GM13977 (cell line): ENCODE measurements around the gene SFTPA1.
"Not testable (repeated sequence)": the region's sequence is repeated elsewhere in the genome, so short reads cannot be mapped to it uniquely, and the experiment has no call there.

Experiments
- DNase-seq: peaks from one replicate; pipeline ENCODE4 v3.0.0; 2012; ENCODE audit warnings: low spot score
- in situ Hi-C: fragments of 300-500 bp; cut with MboI; formaldehyde crosslinking; loops from one replicate; pipeline ENCODE4 v1.12.0; 2022; ENCODE audit warnings: low sequenced_read_pairs, low pct_unique_long_range_greater_than_20kb, mixed read lengths, inconsistent platforms; ENCODE audit not compliant: unreplicated experiment
- TF ChIP-seq, protein P1 (sequence below): IDR thresholded peaks from 2 replicates; pipeline ENCODE4 v1.5.1; 2012; ENCODE audit warnings: mild to moderate bottlenecking, control low read depth; ENCODE audit not compliant: insufficient read depth; ENCODE audit errors: extremely low read depth, missing control alignments

The SFTPA1 gene

DNA sequence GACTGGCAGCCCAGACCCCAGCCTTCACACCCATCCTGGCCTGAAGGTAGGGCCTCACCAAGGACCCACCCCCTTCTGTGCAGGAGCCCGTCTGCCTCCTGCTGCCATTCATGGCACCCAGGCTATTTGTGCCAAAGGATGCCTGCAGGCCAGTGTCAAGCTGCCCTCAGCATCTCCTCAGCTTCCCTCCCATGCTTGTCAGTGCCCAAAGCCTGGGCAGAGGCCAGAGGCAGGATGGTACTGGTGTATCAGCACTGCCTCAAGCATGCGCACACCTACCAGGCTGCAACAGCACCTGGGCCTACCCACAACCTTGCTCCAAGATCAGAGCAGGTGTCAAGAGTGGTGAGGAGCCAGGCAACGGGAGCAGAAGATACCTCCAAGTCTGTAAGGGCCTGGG, 27.6 kb downstream of the SFTPA1 start:
- in situ Hi-C loops = no loop called here
- TF ChIP-seq, protein P1, sequence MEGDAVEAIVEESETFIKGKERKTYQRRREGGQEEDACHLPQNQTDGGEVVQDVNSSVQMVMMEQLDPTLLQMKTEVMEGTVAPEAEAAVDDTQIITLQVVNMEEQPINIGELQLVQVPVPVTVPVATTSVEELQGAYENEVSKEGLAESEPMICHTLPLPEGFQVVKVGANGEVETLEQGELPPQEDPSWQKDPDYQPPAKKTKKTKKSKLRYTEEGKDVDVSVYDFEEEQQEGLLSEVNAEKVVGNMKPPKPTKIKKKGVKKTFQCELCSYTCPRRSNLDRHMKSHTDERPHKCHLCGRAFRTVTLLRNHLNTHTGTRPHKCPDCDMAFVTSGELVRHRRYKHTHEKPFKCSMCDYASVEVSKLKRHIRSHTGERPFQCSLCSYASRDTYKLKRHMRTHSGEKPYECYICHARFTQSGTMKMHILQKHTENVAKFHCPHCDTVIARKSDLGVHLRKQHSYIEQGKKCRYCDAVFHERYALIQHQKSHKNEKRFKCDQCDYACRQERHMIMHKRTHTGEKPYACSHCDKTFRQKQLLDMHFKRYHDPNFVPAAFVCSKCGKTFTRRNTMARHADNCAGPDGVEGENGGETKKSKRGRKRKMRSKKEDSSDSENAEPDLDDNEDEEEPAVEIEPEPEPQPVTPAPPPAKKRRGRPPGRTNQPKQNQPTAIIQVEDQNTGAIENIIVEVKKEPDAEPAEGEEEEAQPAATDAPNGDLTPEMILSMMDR = no peak
- no peak for DNase-seq

- DNase-seq, in situ Hi-C loops: not testable (repeated sequence)
Observed at GRCh38 chr10:79652695-79653094, 42.0 kb downstream of the SFTPA1 start.

- DNase-seq = not testable (repeated sequence)
Observed at GRCh38 chr10:79663287-79663686, 52.5 kb downstream of the SFTPA1 start.

DNA sequence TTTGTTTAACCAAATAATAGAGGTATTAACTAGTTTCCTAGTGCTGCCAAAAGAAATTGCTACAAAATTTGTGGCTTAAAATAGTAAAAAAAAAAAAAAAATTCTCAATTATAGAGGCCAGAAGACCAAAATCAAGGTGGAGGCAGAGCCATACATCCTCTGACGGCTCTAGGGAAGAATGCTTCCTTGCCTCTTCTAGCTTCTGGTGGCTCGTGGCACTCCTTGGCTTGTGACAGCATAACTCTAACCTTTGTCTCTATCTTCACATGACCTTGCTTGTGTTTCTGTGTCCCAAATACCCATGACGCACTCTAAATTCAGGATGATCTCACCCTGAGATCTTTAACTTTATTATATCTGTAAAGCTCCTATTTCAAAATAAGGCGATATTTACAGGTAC, 53.9 kb downstream of the SFTPA1 start:
- in situ Hi-C loops, DNase-seq: not testable (repeated sequence)

More at GRCh38 chr10:79663287-79663686, 52.5 kb downstream of the SFTPA1 start:
- in situ Hi-C loops = not testable (repeated sequence)
